ENCODE data around the gene KATNB1. TPM values are rescaled to one million over a fixed set of nuclear protein-coding genes. Genes with fewer than 3 reads are reported as not detected.
"Not testable (repeated sequence)": the region's sequence is repeated elsewhere in the genome, so short reads cannot be mapped to it uniquely, and the experiment has no call there.

KATNB1 gene
- total RNA-seq, 2 donors from 2014 or later: 17.0 to 26.3 TPM

DNA sequence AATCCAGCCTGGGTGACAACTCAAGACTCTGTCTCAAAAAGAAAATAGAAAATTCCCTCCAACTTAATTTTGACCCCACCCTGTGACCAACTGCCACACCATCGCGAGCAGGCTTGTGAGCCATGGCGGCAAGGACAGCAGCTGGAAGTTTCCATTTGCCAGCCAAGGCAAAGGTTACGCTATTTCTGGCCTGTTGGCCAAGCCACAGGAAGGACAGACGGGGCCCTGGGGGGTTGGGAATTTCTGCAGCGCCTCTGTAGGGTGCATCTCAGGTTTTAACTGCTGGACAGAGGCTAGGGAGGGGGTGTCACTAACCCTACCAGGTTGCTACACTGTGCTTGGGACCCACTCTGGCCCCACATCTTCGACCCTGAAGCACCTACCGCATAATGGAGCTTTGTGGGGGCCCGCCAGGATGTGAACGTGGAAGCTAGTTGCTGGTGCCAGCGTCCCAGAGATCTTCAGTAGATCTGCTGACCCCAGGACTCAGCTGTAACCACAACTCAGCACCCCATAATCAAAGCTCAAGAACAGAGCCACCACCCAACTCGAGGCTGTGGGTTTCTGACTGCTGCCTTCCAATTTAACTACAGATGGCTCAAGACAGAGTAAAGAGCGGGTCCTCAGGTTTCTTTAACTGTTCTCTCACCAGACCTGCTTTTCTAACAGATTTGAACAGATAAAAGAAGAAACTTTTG, 55.8 kb downstream of the KATNB1 start:
- no peak for DNase-seq
- Histone ChIP-seq H3K36me3 (no peaks in the 10 kb centered on the region), H3K9me3 (no peaks in the 10 kb centered on the region), H3K4me3 (no peak overlapping the region), H3K4me1 (no peaks in the 10 kb centered on the region), H3K27ac (no peak overlapping the region), H3K27me3 (no peaks in the 10 kb centered on the region), H3K9ac (ENCODE audit: low read depth in 2 of 2, low read length in 2 of 2) (no peak overlapping the region)
- TF ChIP-seq, protein P1, sequence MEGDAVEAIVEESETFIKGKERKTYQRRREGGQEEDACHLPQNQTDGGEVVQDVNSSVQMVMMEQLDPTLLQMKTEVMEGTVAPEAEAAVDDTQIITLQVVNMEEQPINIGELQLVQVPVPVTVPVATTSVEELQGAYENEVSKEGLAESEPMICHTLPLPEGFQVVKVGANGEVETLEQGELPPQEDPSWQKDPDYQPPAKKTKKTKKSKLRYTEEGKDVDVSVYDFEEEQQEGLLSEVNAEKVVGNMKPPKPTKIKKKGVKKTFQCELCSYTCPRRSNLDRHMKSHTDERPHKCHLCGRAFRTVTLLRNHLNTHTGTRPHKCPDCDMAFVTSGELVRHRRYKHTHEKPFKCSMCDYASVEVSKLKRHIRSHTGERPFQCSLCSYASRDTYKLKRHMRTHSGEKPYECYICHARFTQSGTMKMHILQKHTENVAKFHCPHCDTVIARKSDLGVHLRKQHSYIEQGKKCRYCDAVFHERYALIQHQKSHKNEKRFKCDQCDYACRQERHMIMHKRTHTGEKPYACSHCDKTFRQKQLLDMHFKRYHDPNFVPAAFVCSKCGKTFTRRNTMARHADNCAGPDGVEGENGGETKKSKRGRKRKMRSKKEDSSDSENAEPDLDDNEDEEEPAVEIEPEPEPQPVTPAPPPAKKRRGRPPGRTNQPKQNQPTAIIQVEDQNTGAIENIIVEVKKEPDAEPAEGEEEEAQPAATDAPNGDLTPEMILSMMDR (IDR thresholded peaks at IDR 0.05): no peak
- intact Hi-C loops (cut with DNase I): no loop called here

DNA sequence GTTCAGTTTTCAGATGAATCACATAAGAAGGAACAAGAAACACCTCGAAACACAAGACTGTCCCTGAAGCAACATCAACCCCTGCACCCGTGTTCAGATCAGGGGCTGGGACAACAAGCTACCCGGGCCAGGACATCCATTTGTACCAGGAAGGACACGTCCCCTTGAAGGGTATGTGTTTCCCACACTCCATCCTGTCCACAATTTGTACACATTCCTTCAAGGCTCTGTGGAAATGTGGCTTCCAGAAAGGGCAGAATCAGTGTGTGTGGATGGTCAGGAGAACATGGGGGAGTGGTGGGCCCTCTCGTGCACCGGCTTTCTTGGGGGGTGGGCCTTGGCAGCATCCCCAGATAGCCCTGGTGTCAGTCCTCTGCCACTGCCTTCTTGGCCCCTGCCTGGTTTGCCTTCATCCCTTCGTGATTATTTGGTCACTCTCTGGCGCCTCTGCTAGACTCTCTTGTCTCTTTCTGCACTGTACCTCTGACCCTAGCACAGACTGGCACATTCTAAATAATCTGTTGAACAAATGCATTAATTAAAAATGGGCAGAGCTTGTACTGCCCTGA, 56.4 kb downstream of the KATNB1 start:
- no peak for DNase-seq
- intact Hi-C loops (cut with DNase I): no loop called here
- H3K9ac ChIP-seq (ENCODE audit: low read depth in 2 of 2, low read length in 2 of 2): no peak overlapping the region
- TF ChIP-seq, protein P1 (IDR thresholded peaks at IDR 0.05): no peak
- no peak overlapping the region for H3K4me3 ChIP-seq
- no peaks in the 10 kb centered on the region for H3K9me3 ChIP-seq
- H3K27ac ChIP-seq: no peak overlapping the region
- H3K4me1 ChIP-seq: no peaks in the 10 kb centered on the region
- H3K36me3 ChIP-seq: no peaks in the 10 kb centered on the region
- no peaks in the 10 kb centered on the region for H3K27me3 ChIP-seq

DNA sequence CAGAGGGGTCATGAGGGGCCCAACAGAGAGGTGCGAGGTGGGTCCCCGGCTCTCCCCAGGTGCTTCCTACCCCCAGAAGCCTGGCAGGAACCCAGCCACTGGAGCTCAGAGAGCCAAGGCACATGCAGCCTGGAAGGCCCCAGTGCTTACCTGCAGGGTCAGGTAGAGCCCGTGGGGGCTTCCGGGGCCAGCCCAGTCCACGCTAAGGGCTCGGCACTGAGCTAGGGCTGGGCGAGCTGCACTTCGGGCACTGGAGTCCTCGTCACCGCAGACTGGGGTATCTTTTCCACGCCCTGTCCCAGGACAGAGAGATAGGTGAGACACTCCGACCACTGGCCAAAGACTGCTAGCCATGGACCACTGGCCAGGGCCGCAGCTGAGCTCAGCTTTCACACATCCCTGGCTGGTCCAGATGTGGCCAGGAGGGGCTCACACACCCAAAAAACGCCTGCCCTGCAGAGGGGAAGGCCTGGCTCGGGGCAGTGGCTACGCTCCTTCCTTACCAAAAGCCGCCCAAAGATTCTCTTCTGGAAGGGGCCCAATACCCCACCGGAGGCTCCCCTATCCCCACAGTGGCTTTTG, 59.4 kb downstream of the KATNB1 start:
- TF ChIP-seq, protein P1 (IDR thresholded peaks at IDR 0.05): no peak
- no peaks in the 10 kb centered on the region for H3K27me3 ChIP-seq
- no peak overlapping the region for H3K27ac ChIP-seq
- intact Hi-C loops (cut with DNase I): no loop called here
- no peaks in the 10 kb centered on the region for H3K9me3 ChIP-seq
- no peaks in the 10 kb centered on the region for H3K36me3 ChIP-seq
- no peak for DNase-seq
- no peak overlapping the region for H3K4me3 ChIP-seq
- H3K4me1 ChIP-seq: peaks cover under 1% of the 10 kb centered on the region
- H3K9ac ChIP-seq (ENCODE audit: low read depth in 2 of 2, low read length in 2 of 2): no peak overlapping the region

DNA sequence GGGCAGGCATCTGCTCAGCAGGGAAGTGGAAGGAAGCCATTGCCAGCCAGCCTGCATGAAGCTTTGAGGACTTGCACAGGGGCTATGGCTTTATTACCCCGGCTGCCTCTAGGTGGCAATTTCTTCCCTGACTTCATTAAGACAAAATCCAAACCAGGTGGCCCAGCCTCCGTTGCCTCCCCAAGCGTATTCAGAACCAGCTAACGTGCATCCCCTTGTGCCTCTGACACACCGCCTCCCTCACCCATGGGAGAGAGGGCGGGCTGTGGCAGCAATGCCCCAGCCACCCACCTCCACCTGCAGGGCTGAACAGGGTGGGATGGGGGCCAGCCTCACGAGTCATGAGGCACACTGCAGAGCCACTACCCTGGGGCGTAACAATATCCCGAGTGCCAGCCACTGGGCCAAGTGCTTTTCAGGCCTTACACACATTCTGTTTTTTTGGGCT, 59.9 kb downstream of the KATNB1 start:
- Histone ChIP-seq H3K27ac (no peak overlapping the region), H3K4me1 (peaks cover 6% of the 10 kb centered on the region), H3K9ac (ENCODE audit: low read depth in 2 of 2, low read length in 2 of 2) (no peak overlapping the region), H3K9me3 (no peaks in the 10 kb centered on the region), H3K36me3 (no peaks in the 10 kb centered on the region), H3K27me3 (no peaks in the 10 kb centered on the region), H3K4me3 (no peak overlapping the region)
- intact Hi-C loops (cut with DNase I): no loop called here
- TF ChIP-seq, protein P1 (IDR thresholded peaks at IDR 0.05): no peak
- no peak for DNase-seq

DNA sequence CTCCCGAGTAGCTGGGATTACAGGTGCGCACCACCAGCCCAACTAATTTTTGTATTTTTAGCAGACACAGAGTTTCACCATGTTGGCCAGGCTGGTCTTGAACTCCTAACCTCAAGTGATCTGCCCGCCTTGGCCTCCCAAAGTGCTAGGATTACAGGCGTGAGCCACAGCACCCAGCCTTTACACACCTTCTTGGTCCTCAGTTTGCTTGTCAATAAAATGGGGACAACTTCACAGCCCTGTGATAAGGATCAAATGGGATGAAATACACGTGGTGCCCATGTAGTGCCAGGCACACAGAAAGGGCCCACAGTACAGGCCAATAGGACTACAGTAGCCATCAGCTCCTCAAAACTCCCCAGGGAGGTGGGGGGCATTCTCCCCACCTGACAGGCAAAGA, 60.4 kb downstream of the KATNB1 start:
- H3K4me3 ChIP-seq; H3K36me3 ChIP-seq; H3K9me3 ChIP-seq; H3K27me3 ChIP-seq; intact Hi-C loops (cut with DNase I); H3K27ac ChIP-seq; H3K4me1 ChIP-seq; DNase-seq; H3K9ac ChIP-seq (ENCODE audit: low read depth in 2 of 2, low read length in 2 of 2): not testable (repeated sequence)

DNA sequence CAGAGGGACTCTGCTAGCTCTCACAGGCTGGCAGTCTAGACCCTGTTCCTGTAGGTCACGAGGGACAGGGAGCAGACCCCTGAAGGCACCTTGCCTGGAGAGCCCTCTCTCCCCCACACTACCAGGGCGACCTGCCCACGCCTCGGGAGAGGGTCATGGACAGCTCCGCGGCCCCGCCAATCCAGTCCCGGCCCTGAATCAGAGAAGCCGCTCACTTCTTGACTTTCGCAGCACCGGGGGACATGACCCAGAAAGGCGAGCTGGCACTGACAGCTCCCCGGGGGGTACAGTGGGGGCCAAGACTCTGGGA, 61.6 kb downstream of the KATNB1 start:
- H3K4me3 ChIP-seq: peak overlapping the region; percentile 20
- H3K27ac ChIP-seq: no peak overlapping the region
- TF ChIP-seq, protein P1 (IDR thresholded peaks at IDR 0.05): no peak
- peaks cover 9% of the 10 kb centered on the region for H3K4me1 ChIP-seq
- H3K9ac ChIP-seq (ENCODE audit: low read depth in 2 of 2, low read length in 2 of 2): no peak overlapping the region
- intact Hi-C loops (cut with DNase I): no loop called here
- H3K9me3 ChIP-seq: no peaks in the 10 kb centered on the region
- no peaks in the 10 kb centered on the region for H3K36me3 ChIP-seq
- H3K27me3 ChIP-seq: peaks cover 11% of the 10 kb centered on the region
- no peak for DNase-seq
